Limb (tissue), 2 donors: ENCODE data around the gene B4GALT3.

Source experiments
- DNase-seq, 2 donors: peaks; one replicate each; pipeline ENCODE4 v3.0.0-alpha.2; 2016; ENCODE audit errors: extremely low spot score in 2 of 2

Gene B4GALT3

DNA sequence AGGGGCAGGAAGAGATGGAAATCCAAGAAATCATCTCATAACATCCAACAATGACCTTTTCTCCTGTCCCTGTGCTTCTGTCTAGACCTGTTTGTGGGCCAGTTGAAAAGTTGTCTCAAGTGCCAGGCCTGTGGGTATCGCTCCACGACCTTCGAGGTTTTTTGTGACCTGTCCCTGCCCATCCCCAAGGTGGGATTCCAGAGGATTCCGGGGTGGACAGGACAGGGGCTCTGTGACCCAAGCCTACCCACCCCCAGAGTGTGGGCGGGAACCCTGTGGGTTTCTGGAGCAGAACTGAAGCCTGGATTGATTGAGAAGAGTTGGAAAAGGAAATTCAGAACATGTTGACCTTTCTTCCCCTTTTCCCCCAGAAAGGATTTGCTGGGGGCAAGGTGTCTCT, 13.5 kb downstream of the B4GALT3 start:
- no peak for DNase-seq

DNA sequence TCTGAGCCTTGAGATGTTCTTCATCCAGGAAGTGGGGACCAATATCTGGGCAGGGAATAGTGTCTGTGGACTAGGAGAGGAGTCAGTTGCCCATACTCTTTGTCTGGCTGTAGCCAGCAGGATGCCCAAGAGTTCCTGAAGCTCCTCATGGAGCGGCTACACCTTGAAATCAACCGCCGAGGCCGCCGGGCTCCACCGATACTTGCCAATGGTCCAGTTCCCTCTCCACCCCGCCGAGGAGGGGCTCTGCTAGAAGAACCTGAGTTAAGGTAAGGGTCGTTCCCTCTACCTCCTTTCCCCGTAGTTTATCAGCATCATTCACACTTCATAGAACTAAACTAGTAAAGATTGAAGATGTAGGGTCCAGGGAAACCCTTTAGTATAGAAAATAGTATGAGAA, 14.5 kb downstream of the B4GALT3 start:
- no peak for DNase-seq

GRCh38 chr1:161162052-161162451, 15.3 kb downstream of the B4GALT3 start:
- no peak for DNase-seq

DNA sequence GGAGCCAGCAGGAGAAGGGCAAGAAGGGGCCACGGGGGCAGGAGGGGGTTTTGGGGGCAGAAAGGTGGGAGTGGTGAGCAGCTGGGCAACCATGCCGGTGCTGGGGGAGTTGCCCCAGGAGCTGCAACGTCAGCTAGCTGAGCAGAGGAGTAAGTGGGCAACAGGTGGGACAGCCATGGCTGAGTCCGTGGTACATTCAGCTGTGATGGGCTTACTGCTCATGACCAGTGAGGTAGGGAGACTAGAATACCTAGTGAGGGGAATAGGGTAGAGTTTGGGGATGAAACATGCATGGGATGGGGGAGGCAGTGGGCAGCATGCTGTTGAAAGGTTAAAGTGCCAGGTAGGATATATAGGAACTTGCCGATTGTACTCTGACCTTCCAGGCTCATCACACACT, 15.7 kb downstream of the B4GALT3 start:
- DNase-seq, result no peak

DNA sequence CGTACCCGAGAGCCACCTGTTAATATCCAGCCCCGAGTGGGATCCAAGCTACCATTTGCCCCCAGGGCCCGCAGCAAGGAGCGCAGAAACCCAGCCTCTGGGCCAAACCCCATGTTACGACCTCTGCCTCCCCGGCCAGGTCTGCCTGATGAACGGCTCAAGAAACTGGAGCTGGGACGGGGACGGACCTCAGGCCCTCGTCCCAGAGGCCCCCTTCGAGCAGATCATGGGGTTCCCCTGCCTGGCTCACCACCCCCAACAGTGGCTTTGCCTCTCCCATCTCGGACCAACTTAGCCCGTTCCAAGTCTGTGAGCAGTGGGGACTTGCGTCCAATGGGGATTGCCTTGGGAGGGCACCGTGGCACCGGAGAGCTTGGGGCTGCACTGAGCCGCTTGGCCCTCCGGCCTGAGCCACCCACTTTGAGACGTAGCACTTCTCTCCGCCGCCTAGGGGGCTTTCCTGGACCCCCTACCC, 16.6 kb downstream of the B4GALT3 start:
- no peak for DNase-seq

- DNase-seq, result no peak
These were observed 17.4 kb downstream of the B4GALT3 start for GRCh38 chr1:161159913-161160243.

GRCh38 chr1:161159087-161159912, 18.0 kb downstream of the B4GALT3 start, which contains the start of gene USP21:
TSS of gene USP21 (plus strand) at chr1:161159500. CDS start at chr1:161160641, 1,141 bp downstream.
- peak; percentile 95 to 96 for DNase-seq

DNA sequence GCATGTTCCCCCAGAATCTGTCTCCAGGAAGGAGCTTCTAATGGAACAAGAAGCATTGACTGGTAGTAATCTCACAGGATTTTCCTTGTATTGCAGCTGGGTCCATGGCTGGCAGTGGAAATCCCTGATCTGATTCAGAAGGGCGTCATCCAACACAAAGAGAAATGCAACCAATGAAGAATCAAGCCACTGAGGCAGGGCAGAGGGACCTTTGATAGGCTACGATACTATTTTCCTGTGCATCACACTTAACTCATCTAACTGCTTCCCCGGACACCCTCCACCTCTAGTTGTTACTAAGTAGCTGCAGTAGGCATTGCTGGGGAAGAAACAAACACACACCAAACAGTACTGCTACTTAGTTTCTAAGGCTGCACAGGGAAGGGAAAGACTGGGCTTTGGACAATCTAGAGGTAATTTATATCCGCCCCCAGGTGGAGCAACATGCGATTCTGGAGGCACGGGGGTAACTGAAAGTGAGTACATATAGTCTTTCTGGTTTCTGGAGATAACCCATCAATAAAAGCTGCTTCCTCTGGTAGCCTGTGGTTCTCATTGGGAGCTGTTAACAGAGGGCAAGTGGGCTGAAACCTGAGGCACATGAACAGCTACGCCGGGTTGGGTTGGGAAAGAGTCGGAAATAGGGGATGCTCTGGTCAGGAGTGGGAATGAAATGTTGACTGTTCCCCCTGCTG, 18.8 kb downstream of the B4GALT3 start:
- no peak for DNase-seq

DNA sequence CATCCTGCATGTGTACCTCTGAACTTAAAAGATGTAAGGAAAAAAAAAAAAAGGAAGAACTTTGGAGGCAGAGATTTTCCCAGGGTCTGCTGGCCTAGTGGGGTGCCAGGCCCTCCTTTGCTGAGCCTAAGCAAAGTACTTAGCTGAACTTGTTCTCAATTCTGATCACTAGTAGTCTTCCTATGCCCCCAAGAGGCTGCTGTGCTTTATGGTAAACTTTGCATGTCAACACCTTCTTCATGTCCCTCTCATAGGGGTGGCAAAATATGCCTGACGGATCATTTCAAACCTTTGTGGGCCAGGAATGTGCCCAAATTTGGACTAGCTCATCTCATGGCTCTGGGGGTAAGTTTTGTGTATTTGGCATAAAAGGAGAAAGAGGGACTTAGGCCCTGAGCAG, 19.4 kb downstream of the B4GALT3 start:
- no peak for DNase-seq

- DNase-seq, result peak; percentile 87 to 91
These were observed 23.5 kb downstream of the B4GALT3 start, which contains the start of gene UFC1 for GRCh38 chr1:161153682-161154337. TSS of gene UFC1 (plus strand) at chr1:161153978. CDS start at chr1:161153998, 20 bp downstream.

DNA sequence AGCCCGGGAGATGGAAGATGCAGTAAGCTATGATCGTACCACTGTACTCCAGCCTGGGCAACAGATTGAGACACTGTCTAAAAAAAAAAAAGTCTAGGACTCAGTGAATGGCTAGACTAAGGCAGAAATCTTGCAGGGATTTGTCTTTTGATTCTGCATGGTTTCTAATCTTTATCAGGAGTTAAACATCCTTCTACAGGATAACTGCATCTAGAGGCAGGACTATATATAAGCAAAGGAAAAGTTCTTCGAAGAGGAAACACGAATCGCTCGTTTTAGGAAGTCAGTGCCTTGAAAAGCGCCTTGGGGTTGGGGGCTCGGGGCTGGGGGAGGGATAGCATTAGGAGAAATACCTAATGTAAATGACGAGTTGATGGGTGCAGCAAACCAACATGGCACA, 24.1 kb downstream of the B4GALT3 start:
- no peak for DNase-seq

DNA sequence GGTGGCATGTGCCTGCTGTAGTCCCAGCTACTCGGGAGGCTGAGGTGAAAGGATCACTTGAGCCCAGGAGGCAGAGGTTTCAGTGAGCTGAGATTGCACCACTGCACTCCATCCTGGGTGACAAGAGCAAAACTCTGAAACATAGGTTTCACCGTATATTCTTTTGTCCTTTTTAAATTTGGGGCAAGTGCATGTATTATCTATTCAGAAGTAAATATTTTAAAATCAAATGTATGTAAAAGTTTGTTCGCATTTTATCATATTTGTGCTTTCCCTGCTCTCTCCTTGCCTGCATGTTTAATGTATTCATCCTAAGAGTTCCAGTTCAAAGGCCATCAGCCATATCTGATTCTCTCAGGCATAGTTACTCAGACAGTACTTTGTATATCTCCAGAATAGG, 31.5 kb downstream of the B4GALT3 start:
- DNase-seq, result no peak

GRCh38 chr1:161140755-161141400, 36.4 kb downstream of the B4GALT3 start:
- no peak for DNase-seq

GRCh38 chr1:161139766-161140165, 37.5 kb downstream of the B4GALT3 start:
- peak in 1 of 2 donors; percentile 26 for DNase-seq

DNA sequence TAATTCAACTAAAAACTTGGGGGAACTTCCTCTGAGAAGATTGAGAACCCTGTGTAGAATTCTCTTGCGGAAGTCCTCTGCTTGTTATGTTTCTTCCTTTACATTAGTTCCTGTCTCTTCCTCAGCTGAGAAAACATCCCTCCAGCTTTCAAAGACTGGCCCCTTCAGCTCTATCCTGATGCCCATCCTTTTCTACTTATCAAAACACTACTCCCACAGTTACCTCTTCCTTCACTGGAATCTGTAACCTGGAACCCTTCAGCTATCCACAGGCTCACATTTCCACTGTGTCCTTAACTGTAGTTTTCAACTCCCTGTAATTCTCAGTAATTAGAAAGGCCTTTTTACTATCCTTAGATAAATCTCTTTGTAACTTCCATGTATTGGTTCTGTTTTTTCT, 38.9 kb downstream of the B4GALT3 start:
- no peak for DNase-seq

GRCh38 chr1:161137881-161138280, 39.4 kb downstream of the B4GALT3 start:
- DNase-seq, result no peak

GRCh38 chr1:161133220-161133740, 44.0 kb downstream of the B4GALT3 start:
- no peak for DNase-seq

GRCh38 chr1:161132410-161133219, 44.7 kb downstream of the B4GALT3 start, which contains the start of gene DEDD:
TSS of gene DEDD (minus strand) at chr1:161132667. CDS start at chr1:161124462, 8,205 bp downstream.
- DNase-seq, result peak; percentile 94 to 97

DNA sequence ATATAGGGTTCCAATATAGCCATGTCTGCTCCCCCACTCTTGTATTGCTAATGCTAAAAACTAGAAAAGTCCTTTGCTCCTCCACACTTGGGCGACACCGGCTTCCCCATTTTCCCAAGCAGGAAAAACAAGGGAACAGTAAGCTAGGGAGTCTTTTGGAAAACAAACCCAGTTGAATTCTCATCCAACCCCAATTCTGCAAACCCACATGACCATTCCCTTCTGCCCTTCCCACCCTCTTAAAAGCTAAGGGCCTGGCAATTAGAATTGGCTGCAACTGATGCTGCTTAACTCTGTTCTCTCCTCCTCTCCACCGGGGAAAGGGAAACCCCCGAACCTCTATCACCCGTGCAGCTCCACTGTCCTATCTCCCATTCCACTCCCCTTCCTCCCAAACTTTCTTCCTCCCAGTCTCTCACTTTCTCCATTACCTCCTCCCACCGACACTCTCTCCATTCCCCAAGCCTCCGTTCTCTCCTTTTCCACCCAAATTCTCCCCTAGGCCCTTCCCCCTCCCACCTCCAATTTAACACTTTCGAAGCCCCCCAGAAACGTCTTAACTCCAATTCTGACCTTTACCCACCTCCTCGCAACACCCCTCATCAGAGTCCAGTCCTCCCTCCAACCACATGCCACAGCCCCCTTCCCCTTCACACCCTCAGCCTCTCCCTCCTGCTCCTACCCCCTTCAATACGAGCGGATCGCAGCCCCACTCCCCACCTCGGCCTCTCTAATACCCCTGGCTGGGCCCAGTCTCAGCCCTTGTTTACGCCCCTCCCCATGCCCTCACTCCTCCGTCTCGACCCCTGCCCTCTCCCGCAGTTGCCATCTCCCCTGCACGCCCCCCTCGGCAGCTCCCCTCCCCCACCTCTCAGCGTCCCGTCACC, 45.5 kb downstream of the B4GALT3 start:
- peak in 1 of 2 donors; percentile 19 for DNase-seq
